HG02642 (cell line): Measurements from ENCODE around the gene CD300A.
"Not testable (repeated sequence)": the region's sequence is repeated elsewhere in the genome, so short reads cannot be mapped to it uniquely, and the experiment has no call there.

Experiments
- ATAC-seq: cut with Tn5 transposase; IDR thresholded peaks from one replicate; pipeline ENCODE4 v1.9.1; 2021; ENCODE audit warnings: mild to moderate bottlenecking; ENCODE audit not compliant: unreplicated experiment, poor library complexity

Gene CD300A

DNA sequence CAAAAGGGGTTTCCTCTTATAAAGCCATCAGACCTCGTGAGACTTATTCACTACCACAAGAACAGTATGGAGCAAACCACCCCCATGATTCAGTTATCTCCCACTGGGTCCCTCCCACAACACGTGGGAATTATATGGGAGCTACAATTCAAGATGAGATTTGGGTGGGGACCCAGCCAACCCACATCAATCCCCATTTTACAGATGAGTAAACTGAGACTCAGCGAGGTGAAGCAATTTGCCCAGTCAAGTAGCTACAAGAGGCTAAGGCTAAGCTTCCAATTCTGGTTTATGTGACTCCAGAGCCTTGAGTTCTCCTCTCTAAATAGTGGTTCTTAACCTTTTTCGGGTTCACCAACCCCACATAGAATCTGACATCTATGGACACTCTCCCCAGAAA is 8.8 kb downstream of the CD300A start:
- ATAC-seq = no peak

DNA sequence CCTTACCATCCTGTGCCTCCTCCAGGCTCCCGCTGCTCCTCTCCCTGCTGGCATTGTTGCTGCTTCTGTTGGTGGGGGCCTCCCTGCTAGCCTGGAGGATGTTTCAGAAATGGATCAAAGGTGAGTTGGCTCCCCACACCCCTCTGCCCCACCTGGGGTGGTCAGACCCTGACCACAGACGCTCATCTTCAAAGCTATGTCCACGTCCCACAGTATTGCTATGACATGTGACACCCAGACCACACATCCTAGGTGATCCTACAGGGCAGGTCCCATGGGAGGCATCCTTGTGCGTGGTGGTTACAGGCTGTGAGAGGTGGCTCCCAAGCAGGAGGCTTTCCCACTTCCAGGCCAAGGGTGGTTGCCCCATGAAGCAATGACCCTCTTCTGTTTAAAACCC is 11.0 kb downstream of the CD300A start:
- ATAC-seq = no peak

GRCh38 chr17:74478420-74479100 is 12.1 kb downstream of the CD300A start:
- ATAC-seq = peak; percentile 36

- no peak for ATAC-seq
Observed at GRCh38 chr17:74480290-74480689, 13.9 kb downstream of the CD300A start.

DNA sequence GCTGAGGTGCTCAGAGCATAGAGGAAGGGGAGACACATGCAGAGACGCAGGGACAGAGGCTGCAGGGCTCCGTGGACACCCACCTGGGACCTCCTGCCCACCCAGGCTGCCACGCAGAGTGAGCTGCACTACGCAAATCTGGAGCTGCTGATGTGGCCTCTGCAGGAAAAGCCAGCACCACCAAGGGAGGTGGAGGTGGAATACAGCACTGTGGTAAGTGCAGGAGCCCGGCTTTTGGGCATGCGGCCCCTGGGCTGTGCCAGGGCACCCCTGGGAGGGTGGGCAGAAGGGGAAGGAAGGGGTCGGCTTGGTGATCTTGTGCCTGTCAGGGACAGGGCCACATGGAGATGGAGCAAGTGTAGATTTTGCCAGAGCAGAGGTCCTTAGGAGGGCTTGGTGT is 15.2 kb downstream of the CD300A start:
- ATAC-seq = no peak

- no peak for ATAC-seq
Observed at GRCh38 chr17:74484066-74484465, 17.6 kb downstream of the CD300A start.

DNA sequence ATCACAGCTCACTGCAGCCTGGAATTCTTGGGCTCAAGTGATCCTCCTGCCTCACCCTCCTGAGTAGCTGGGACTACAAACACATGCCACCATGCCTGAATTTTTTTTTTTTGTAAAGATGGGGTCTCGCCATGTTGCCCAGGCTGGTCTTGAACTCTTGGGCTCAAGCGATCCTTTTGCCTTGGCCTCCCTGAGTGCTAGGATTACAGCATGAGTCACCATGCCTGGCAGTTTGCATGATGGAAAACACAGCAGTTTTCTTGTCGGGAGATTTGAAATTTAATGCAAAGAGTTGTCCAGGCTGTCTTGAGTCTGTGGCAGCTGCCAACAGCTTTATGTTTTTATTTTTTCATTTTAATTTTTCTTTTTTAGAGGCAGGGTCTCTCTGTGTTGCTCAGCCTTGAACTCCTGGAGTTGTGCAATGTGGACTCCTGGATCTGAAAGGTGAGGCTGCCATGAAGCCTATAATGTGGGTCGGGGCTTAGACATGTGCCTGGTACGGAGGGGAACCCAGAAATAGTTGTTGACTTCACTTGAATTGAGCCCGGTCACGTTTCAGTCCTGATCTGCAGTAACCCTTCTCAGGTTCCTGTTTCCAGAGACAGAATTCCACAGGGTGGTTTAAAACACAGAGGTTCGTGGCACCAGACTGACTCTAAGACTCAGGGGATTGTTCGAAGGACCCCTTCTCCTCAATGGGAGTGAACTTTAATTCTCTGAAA is 18.7 kb downstream of the CD300A start:
- ATAC-seq = no peak

GRCh38 chr17:74485841-74486240 is 19.4 kb downstream of the CD300A start:
- ATAC-seq = no peak

GRCh38 chr17:74488276-74488675 is 21.8 kb downstream of the CD300A start:
- ATAC-seq = not testable (repeated sequence)

DNA sequence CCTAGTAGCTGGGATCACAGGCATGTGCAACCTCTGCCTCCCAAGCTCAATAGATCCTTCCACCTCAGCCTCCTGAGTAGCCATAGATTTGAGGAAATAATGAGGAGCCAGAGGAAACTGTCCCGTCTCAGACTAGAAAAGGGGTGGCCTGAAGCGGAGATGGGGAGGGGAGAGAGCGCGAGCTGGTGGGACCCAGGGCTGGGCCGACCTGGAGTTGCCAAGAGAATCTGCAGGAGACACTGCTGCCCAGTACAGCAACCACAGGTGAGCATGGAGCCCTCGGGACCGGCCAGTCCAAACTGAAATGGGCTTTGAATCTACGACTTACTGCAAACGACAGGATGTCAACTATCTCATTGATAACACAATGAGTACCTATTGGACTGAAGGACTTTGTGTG is 24.3 kb downstream of the CD300A start:
- no peak for ATAC-seq

DNA sequence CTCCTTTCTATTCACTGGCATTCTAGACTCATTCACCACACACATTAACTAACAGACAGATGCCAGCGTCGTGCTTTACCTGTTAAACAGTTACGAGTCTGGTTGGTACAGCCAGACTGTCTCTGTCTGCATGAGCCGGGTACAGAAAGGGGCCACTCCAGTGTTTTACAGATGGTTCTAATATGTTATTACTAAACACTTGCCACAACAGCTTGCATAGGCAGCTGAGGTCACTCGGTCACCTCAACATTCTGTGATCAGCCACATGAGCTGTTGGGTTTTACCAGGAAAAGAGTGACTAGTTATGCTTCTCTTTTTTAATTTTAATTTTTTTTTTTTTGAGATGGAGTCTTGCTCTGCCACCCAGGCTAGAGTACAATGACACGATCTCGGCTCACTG is 25.2 kb downstream of the CD300A start:
- ATAC-seq = no peak

DNA sequence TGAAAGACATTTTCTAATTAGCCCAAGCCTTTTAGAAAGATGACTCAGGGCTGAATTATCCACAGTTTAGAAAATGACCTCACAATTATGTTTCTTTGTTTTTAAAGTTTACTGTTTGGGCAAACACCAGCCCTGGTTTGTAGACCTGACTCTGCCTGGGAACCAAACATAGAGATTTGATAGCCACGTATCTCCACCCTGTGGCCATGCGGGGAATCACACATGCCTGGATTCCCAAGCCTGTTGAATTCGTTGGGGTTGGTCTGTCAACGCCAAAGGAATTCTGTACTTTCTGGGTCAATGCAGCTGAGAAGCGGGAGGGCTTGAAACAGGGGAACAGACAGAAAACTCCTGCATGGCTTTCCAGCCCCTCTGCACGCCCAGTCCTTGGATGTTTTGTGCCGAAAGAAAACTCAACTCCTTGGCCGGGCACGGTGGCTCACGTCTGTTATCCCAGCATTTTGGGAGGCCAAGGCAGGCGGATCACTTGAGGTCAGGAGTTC is 26.9 kb downstream of the CD300A start:
- peak; percentile 54 for ATAC-seq

DNA sequence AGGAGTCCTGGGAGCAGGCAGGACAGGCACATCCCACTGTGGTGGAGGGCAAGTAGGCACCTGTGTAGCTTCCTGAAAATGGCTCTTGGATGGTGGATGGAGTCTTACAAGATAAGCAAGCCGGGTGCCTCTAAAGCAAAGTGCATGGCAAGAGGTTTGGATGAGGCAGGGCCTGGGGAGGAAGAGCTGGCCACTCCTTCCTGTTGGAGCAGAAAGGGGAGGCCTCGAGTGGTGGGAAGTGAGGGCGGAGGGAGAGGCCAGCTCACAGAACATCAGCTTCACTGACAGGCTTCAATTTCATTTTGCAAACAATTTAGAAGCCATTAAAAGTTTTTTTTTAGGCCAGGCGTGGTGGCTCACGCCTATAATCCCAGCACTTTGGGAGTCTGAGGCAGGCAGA is 31.0 kb downstream of the CD300A start:
- no peak for ATAC-seq

GRCh38 chr17:74499992-74500391 is 33.6 kb downstream of the CD300A start:
- no peak for ATAC-seq

- no peak for ATAC-seq
Observed at GRCh38 chr17:74502861-74503260, 36.4 kb downstream of the CD300A start.

- not testable (repeated sequence) for ATAC-seq
Observed at GRCh38 chr17:74503949-74504348, 37.5 kb downstream of the CD300A start.

- ATAC-seq = no peak
Observed at GRCh38 chr17:74508156-74508555, 41.7 kb downstream of the CD300A start.

GRCh38 chr17:74512036-74512435 is 45.6 kb downstream of the CD300A start:
- no peak for ATAC-seq

DNA sequence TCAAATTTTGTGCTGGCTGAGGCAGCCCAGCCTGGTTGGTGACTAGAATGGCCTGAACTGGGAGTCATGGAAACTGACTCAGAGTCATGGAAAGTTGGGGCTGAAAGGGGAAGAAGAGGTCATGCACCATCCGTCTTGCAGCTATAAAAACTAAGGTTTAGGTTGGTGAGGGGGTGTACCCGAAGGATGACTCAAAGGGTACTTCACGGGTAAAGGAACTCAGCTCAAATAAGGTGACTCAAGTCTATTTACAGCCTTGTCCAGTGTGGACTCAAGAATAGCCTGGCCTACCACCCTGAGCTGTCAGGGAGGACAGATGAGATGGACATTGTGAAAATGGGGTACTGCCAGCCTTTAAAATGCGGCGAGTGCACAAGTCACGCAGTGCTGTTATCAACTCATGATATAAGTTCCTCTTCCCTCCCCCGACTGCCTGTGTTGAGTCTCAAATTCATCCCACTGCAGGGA is 46.2 kb downstream of the CD300A start:
- peak; percentile 69 for ATAC-seq

- no peak for ATAC-seq
Observed at GRCh38 chr17:74513987-74514631, 47.7 kb downstream of the CD300A start.

DNA sequence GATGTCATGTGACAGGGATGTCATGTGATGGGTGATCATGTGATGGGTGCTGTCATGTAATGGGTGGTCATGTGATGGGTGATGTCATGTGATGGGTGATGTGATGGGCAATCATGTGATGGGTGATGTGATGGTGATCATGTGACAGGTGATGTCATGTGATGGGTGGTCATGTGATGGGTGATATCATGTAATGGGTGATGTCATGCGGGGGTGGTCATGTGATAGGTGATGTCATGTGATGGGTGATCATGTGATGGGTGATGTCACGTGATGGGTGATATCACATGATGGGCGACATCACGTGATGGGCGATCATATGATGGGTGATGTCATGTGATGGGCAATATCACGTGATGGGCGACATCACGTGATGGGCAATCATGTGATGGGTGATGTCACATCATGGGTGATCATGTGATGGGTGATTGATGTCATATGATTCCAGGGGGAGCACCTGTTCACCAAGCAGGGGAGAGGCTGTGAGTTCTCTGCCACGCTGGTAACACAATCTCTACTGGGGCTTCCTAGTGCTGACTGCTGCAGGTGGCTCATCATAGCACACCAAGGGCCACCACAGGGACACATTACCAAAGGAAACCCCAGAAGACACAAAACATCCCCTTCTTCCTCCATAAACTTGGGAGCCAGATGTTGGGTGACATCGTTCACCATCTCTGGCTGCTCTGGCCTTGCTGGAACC is 48.3 kb downstream of the CD300A start:
- ATAC-seq = no peak
